MCF 10A (cell line): ENCODE results near the gene FUOM. TPM values are rescaled to one million over a fixed set of nuclear protein-coding genes. Genes with fewer than 3 reads are reported as not detected.
"Not testable (repeated sequence)": the region's sequence is repeated elsewhere in the genome, so short reads cannot be mapped to it uniquely, and the experiment has no call there.

Experiments used
- BruUV-seq: library from RNA; stranded (reverse); fragments of 400-500 nt; replicated peaks from 2 replicates; lab custom pipeline; 2021; lab: Mats Ljungman, UMichigan
- CTCF ChIA-PET: fragments of 300-600 bp; sonication (Branson Sonifier 250); formaldehyde crosslinking; extraction: SDS; loops from one replicate; lab custom pipeline; 2021; ENCODE audit warnings: antibody characterized with exemption, inconsistent platforms; lab: Yijun Ruan, JAX
- POLR2A ChIA-PET: fragments of 300-600, 350-650 bp; sonication (Branson Sonifier 250); formaldehyde crosslinking; extraction: SDS; loops from one replicate; lab custom pipeline; 2020; ENCODE audit warnings: antibody characterized with exemption, inconsistent platforms; lab: Yijun Ruan, JAX
- DNase-seq: peaks from one replicate; pipeline ENCODE4 v3.0.0-alpha.2; 2018; ENCODE audit not compliant: unreplicated experiment
- H3K27ac Mint-ChIP-seq: one replicate; pipeline ENCODE4 v1.8.0; 2022; ENCODE audit warnings: mild to moderate bottlenecking, low read depth, mixed read lengths; ENCODE audit not compliant: unreplicated experiment
- H3K27me3 Mint-ChIP-seq: one replicate; pipeline ENCODE4 v1.8.0; 2022; ENCODE audit warnings: mixed read lengths; ENCODE audit not compliant: insufficient read depth, unreplicated experiment
- H3K36me3 Mint-ChIP-seq: one replicate; pipeline ENCODE4 v1.8.0; 2022; ENCODE audit warnings: mild to moderate bottlenecking, moderate library complexity, mixed read lengths; ENCODE audit not compliant: insufficient read depth, unreplicated experiment
- H3K4me1 Mint-ChIP-seq: one replicate; pipeline ENCODE4 v1.8.0; 2022; ENCODE audit warnings: mixed read lengths; ENCODE audit not compliant: insufficient read depth, unreplicated experiment
- H3K4me3 Mint-ChIP-seq: one replicate; pipeline ENCODE4 v1.8.0; 2022; ENCODE audit warnings: mild to moderate bottlenecking, moderate library complexity, mixed read lengths; ENCODE audit not compliant: unreplicated experiment
- H3K9me3 Mint-ChIP-seq: one replicate; pipeline ENCODE4 v1.8.0; 2022; ENCODE audit warnings: mixed read lengths; ENCODE audit not compliant: unreplicated experiment
- CTCF ChIP-seq: fragments of 200-600 bp; IDR thresholded peaks from one replicate; pipeline ENCODE4 v1.8.0; 2022; ENCODE audit warnings: antibody characterized with exemption, mild to moderate bottlenecking; ENCODE audit not compliant: unreplicated experiment
- intact Hi-C: fragments of 100-400 bp; cut with micrococcal nuclease; formaldehyde crosslinking; loops from 2 replicates; pipeline ENCODE4 v1.14.1; 2022
- total RNA-seq: library from RNA; stranded (reverse); gene quantifications from 2 replicates; pipeline ENCODE4 v1.2.3, GENCODE V29; 2022

The FUOM gene
- total RNA-seq, 1 experiment from 2014 or later, result 22.6 TPM

- TF ChIP-seq CTCF, result no peak
- no peaks in the 10 kb centered on the region for H3K4me1 Mint-ChIP-seq
- POLR2A ChIA-PET, result no interaction called here
- H3K36me3 Mint-ChIP-seq, result no peaks in the 10 kb centered on the region
- DNase-seq, result no peak
- no peak overlapping the region for H3K4me3 Mint-ChIP-seq
- CTCF ChIA-PET, result interaction anchor here (1.4 kb wide), 1 partner anchor 59 kb away, joined by 6 read pairs; no protein-coding TSS in a partner anchor
- H3K27ac Mint-ChIP-seq, result no peak overlapping the region
- H3K27me3 Mint-ChIP-seq, result no peaks in the 10 kb centered on the region
- no peaks in the 10 kb centered on the region for H3K9me3 Mint-ChIP-seq
- no TSS peak for BruUV-seq
- intact Hi-C loops, result no loop called here
These were observed 31.4 kb upstream of the FUOM start for GRCh38 chr10:133388973-133389818.

- no peak for DNase-seq
- POLR2A ChIA-PET, result no interaction called here
- H3K9me3 Mint-ChIP-seq, result no peaks in the 10 kb centered on the region
- no peaks in the 10 kb centered on the region for H3K36me3 Mint-ChIP-seq
- no TSS peak for BruUV-seq
- no peaks in the 10 kb centered on the region for H3K27me3 Mint-ChIP-seq
- H3K4me3 Mint-ChIP-seq, result no peak overlapping the region
- CTCF ChIA-PET, result no interaction called here
- no peak overlapping the region for H3K27ac Mint-ChIP-seq
- intact Hi-C loops, result no loop called here
- no peaks in the 10 kb centered on the region for H3K4me1 Mint-ChIP-seq
- no peak for TF ChIP-seq CTCF
These were observed 30.6 kb upstream of the FUOM start for GRCh38 chr10:133388236-133388972.

GRCh38 chr10:133386951-133387350, 29.1 kb upstream of the FUOM start:
- H3K4me3 Mint-ChIP-seq, DNase-seq, H3K9me3 Mint-ChIP-seq, H3K27me3 Mint-ChIP-seq, BruUV-seq, H3K4me1 Mint-ChIP-seq, H3K36me3 Mint-ChIP-seq, H3K27ac Mint-ChIP-seq, intact Hi-C loops: not testable (repeated sequence)
- CTCF ChIA-PET, result interaction anchor here (1.1 kb wide), 2 partner anchors 56 to 58 kb away, joined by 3 read pairs; no protein-coding TSS in a partner anchor
- POLR2A ChIA-PET, result interaction anchor here (2.2 kb wide), 1 partner anchor 25 kb away, joined by 4 read pairs; no protein-coding TSS in a partner anchor

GRCh38 chr10:133385214-133385613, 27.4 kb upstream of the FUOM start:
- no peaks in the 10 kb centered on the region for H3K36me3 Mint-ChIP-seq
- no TSS peak for BruUV-seq
- CTCF ChIA-PET, result interaction anchor here (0.7 kb wide), 2 partner anchors 8 to 258 kb away, joined by 5 read pairs; no protein-coding TSS in a partner anchor
- POLR2A ChIA-PET, result interaction anchor here (0.7 to 2.2 kb wide), 2 partner anchors 8 to 27 kb away, joined by 3 to 4 read pairs; no protein-coding TSS in a partner anchor
- no peaks in the 10 kb centered on the region for H3K9me3 Mint-ChIP-seq
- H3K4me1 Mint-ChIP-seq, result no peaks in the 10 kb centered on the region
- DNase-seq, result no peak
- H3K4me3 Mint-ChIP-seq, result no peak overlapping the region
- intact Hi-C loops, result no loop called here
- H3K27me3 Mint-ChIP-seq, result no peaks in the 10 kb centered on the region
- TF ChIP-seq CTCF, result no peak
- no peak overlapping the region for H3K27ac Mint-ChIP-seq
